DND-41 (cell line): ENCODE results near the gene ETFDH.

Experiments used
- CTCF ChIP-seq: IDR thresholded peaks from 2 replicates; pipeline ENCODE4 v1.5.1; 2012; ENCODE audit warnings: borderline replicate concordance, low read length, moderate library complexity, mild to moderate bottlenecking; ENCODE audit not compliant: poor library complexity, severe bottlenecking; ENCODE audit errors: extremely low read depth
- EZH2 ChIP-seq: IDR thresholded peaks from 3 replicates; pipeline ENCODE4 v1.6.1; 2012; ENCODE audit warnings: borderline replicate concordance, low read depth, mild to moderate bottlenecking, moderate library complexity, low read length, inconsistent platforms; ENCODE audit not compliant: severe bottlenecking

- TF ChIP-seq CTCF (no peak), EZH2 (no peak)
Measured at GRCh38 chr4:158738866-158739265, 66.8 kb downstream of the ETFDH start.
